MM.1S (cell line): Measurements from ENCODE around the gene TGFBR2.

Source experiments
- DNase-seq: peaks from one replicate; pipeline ENCODE4 v3.0.0-alpha.2; 2015
- H2AFZ ChIP-seq: fragments of 300-600 bp; sonication (generic); 2 replicates; pipeline ENCODE4 v1.6.0; 2016; ENCODE audit warnings: antibody characterized with exemption, low read length
- H3F3A ChIP-seq: fragments of 300-600 bp; sonication (generic); 2 replicates; pipeline ENCODE4 v1.6.1; 2016; ENCODE audit warnings: mild to moderate bottlenecking, antibody characterized with exemption, low read length, moderate library complexity, mixed read lengths; ENCODE audit not compliant: insufficient read depth
- H3K27ac ChIP-seq: fragments of 300-600 bp; sonication (generic); 2 replicates; pipeline ENCODE4 v1.5.1; 2016; ENCODE audit warnings: mild to moderate bottlenecking, low read length
- H3K27me3 ChIP-seq: fragments of 300-600 bp; sonication (generic); replicated peaks from 2 replicates; pipeline ENCODE4 v1.6.0; 2016; ENCODE audit warnings: low read length; ENCODE audit not compliant: insufficient read depth
- H3K36me3 ChIP-seq: fragments of 300-600 bp; sonication (generic); replicated peaks from 2 replicates; pipeline ENCODE4 v1.6.1; 2016; ENCODE audit warnings: mild to moderate bottlenecking, low read length, mixed read lengths; ENCODE audit not compliant: insufficient read depth
- H3K4me1 ChIP-seq: fragments of 300-600 bp; sonication (generic); 2 replicates; pipeline ENCODE4 v1.6.1; 2016; ENCODE audit warnings: low read length, mixed read lengths
- H3K4me2 ChIP-seq: fragments of 300-600 bp; sonication (generic); 2 replicates; pipeline ENCODE4 v1.6.0; 2016; ENCODE audit warnings: low read depth, low read length
- H3K4me3 ChIP-seq: fragments of 300-600 bp; sonication (generic); 2 replicates; pipeline ENCODE4 v1.5.1; 2016; ENCODE audit warnings: low read length, mixed read lengths
- H3K79me2 ChIP-seq: fragments of 300-600 bp; sonication (generic); 2 replicates; pipeline ENCODE4 v1.6.1; 2016; ENCODE audit warnings: mixed run types, low read length, mixed read lengths
- H3K9ac ChIP-seq: fragments of 300-600 bp; sonication (generic); 2 replicates; pipeline ENCODE4 v1.6.1; 2016; ENCODE audit warnings: low read length, mixed read lengths
- H3K9me2 ChIP-seq: fragments of 300-600 bp; sonication (generic); replicated peaks from 2 replicates; pipeline ENCODE4 v1.6.1; 2016; ENCODE audit warnings: mild to moderate bottlenecking, low read length, mixed read lengths; ENCODE audit not compliant: insufficient read depth
- H3K9me3 ChIP-seq: fragments of 300-600 bp; sonication (generic); replicated peaks from 2 replicates; pipeline ENCODE4 v1.6.1; 2016; ENCODE audit warnings: mild to moderate bottlenecking, low read length, mixed read lengths; ENCODE audit not compliant: insufficient read depth
- H4K20me1 ChIP-seq: fragments of 300-600 bp; sonication (generic); 2 replicates; pipeline ENCODE4 v1.6.1; 2016; ENCODE audit warnings: mild to moderate bottlenecking, low read length, moderate library complexity, mixed read lengths; ENCODE audit not compliant: insufficient read depth
- EZH2 ChIP-seq: fragments of 300-600 bp; sonication (generic); optimal IDR thresholded peaks from 2 replicates; pipeline ENCODE3; 2017; ENCODE audit warnings: low read depth, mild to moderate bottlenecking, antibody characterized with exemption, low read length, mixed read lengths
- EZH2phosphoT487 ChIP-seq: fragments of 300-600 bp; sonication (generic); IDR thresholded peaks from 2 replicates; pipeline ENCODE4 v1.6.1; 2018; ENCODE audit warnings: antibody characterized with exemption, low read length
- TF ChIP-seq, protein P1 (sequence below): fragments of 300-600 bp; sonication (generic); IDR thresholded peaks from 2 replicates; pipeline ENCODE4 v1.5.1; 2016; ENCODE audit warnings: antibody characterized with exemption, low read length, mixed read lengths

The TGFBR2 gene

DNA sequence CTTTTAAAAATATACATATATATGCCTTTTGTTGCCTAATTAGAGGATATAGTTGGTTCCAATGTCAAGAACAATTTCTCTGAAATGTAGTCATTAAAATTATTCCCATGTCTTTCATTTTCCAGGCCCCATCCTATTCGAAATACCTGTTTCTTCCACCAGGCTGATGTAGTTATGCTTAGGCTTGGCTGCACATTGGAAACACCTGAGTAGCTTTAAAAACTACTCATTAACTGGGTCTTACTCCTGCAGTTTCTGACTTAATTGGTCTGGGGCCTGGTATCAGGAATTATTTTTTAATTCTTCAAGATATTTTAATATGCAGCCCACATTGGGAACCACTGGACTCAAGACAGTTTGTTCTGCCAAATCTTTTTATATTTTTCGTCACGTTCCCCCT lies 53.7 kb downstream of the TGFBR2 start:
- Histone ChIP-seq H3K9me2 (no peaks in the 10 kb centered on the region), H3K27ac (peak overlapping the region; percentile 90; the same call in 1 of the 2 replicates), H2AFZ (no peak overlapping the region), H3K79me2 (peaks cover 18% of the 10 kb centered on the region), H3K27me3 (no peaks in the 10 kb centered on the region), H3K4me3 (no peak overlapping the region), H4K20me1 (no peaks in the 10 kb centered on the region), H3K9ac (no peak overlapping the region), H3K4me2 (peak overlapping the region; percentile 70; the same call in 1 of the 2 replicates), H3F3A (peaks cover 46% of the 10 kb centered on the region), H3K9me3 (no peaks in the 10 kb centered on the region), H3K36me3 (no peaks in the 10 kb centered on the region), H3K4me1 (peaks cover 70% of the 10 kb centered on the region)
- TF ChIP-seq EZH2 (no peak), EZH2phosphoT487 (no peak)
- TF ChIP-seq, protein P1, sequence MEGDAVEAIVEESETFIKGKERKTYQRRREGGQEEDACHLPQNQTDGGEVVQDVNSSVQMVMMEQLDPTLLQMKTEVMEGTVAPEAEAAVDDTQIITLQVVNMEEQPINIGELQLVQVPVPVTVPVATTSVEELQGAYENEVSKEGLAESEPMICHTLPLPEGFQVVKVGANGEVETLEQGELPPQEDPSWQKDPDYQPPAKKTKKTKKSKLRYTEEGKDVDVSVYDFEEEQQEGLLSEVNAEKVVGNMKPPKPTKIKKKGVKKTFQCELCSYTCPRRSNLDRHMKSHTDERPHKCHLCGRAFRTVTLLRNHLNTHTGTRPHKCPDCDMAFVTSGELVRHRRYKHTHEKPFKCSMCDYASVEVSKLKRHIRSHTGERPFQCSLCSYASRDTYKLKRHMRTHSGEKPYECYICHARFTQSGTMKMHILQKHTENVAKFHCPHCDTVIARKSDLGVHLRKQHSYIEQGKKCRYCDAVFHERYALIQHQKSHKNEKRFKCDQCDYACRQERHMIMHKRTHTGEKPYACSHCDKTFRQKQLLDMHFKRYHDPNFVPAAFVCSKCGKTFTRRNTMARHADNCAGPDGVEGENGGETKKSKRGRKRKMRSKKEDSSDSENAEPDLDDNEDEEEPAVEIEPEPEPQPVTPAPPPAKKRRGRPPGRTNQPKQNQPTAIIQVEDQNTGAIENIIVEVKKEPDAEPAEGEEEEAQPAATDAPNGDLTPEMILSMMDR = no peak
- DNase-seq = no peak

DNA sequence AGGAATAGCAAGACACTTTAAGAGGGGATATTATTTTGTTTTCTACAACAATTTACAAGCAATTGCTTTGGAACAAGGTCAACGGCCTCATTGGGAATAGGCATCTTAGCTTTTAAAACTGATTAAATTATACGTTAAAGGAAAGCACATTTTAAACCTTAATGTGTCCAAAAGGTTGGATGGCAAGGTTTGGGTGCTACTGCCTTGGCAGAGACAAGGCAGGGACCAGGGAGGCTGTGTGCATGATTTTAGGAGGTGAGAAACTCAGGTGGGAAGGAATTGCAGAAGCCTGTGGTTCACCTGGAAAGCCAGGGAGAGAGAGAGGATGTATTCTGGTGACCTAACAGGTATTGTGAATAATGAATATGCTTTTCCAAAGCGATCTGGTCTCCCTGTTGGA lies 54.3 kb downstream of the TGFBR2 start:
- H3K27me3 ChIP-seq = no peaks in the 10 kb centered on the region
- peaks cover 65% of the 10 kb centered on the region for H3K4me1 ChIP-seq
- H3K4me2 ChIP-seq = peak overlapping the region; percentile 70
- H3K9ac ChIP-seq = peak overlapping the region; percentile 38; the same call in 1 of the 2 replicates
- no peaks in the 10 kb centered on the region for H3K36me3 ChIP-seq
- peaks cover 46% of the 10 kb centered on the region for H3F3A ChIP-seq
- H3K79me2 ChIP-seq = peaks cover 16% of the 10 kb centered on the region
- no peak for DNase-seq
- peak overlapping the region; percentile 19; the same call in 1 of the 2 replicates for H3K4me3 ChIP-seq
- no peak overlapping the region for H2AFZ ChIP-seq
- TF ChIP-seq, protein P1 = no peak
- TF ChIP-seq EZH2 = no peak
- no peak for TF ChIP-seq EZH2phosphoT487
- peak overlapping the region; percentile 90 for H3K27ac ChIP-seq
- H4K20me1 ChIP-seq = no peaks in the 10 kb centered on the region
- no peaks in the 10 kb centered on the region for H3K9me3 ChIP-seq
- H3K9me2 ChIP-seq = no peaks in the 10 kb centered on the region

DNA sequence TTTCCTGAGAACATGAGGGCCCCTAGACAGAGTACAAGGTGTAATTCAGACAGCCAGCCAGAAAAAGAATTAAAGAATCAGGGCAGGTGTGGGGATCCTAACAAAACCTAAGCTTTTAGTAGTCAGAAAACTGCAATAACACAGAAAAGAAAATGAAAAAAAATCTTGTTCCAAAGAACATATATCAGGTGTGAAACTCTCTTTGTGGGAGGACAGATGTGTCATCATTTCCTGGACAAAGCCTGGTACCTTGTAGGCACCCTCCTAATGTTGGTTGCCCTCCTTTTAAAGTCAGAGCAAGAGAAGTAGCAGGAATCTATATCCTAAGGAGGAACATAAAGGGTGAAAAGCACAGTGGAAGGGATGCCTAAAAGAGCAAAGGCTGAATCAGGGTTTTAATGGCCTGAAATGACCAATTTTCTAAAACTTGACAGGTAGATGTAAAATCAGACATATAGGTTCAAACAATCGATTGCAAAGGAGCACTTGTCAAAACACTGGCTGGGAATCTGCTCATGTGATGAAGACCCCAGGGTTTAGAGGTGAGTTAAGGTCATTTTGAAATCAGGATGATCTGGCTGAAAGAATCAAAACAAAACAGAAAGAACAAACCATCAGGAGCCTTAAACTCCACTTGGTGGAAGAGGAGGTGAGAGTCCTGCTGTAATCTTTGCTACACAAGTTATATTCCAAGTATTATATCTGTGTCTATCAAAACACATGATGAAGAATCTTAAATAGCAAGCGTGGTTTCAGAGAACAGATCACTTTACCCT lies 54.9 kb downstream of the TGFBR2 start:
- DNase-seq = peak; percentile 65
- H3K4me3 ChIP-seq = 0 out of 2 replicates have a peak overlapping the region, but pooled peaks have one; percentile 19
- peaks cover 59% of the 10 kb centered on the region for H3K4me1 ChIP-seq
- peak overlapping the region; percentile 90 for H3K27ac ChIP-seq
- H3K9me3 ChIP-seq = no peaks in the 10 kb centered on the region
- H3K9ac ChIP-seq = peak overlapping the region; percentile 38; the same call in 1 of the 2 replicates
- no peaks in the 10 kb centered on the region for H3K9me2 ChIP-seq
- H3K27me3 ChIP-seq = no peaks in the 10 kb centered on the region
- H3K36me3 ChIP-seq = no peaks in the 10 kb centered on the region
- H4K20me1 ChIP-seq = no peaks in the 10 kb centered on the region
- peak overlapping the region; percentile 70 for H3K4me2 ChIP-seq
- peaks cover 12% of the 10 kb centered on the region for H3K79me2 ChIP-seq
- TF ChIP-seq EZH2 (no peak), EZH2phosphoT487 (no peak)
- TF ChIP-seq, protein P1 = no peak
- H3F3A ChIP-seq = peaks cover 46% of the 10 kb centered on the region
- no peak overlapping the region for H2AFZ ChIP-seq
